ENCODE measurements around the gene ZNF430. TPM values are rescaled to one million over a fixed set of nuclear protein-coding genes. Genes with fewer than 3 reads are reported as not detected.

Gene ZNF430
- polyA plus RNA-seq, 3 donors, result 10.6 to 12.2 (median 12.0) TPM

Other genes starting within 250 kb of the ZNF430 start
- gene ZNF66, start 244.4 kb upstream of the ZNF430 start, polyA plus RNA-seq (ENCODE audit: insufficient read length in 3 of 3), result 1 to 10 TPM; 4.0 to 5.6 (median 4.7) TPM
- 10 to 100 TPM; 18.8 to 26.5 (median 19.7) TPM for gene ZNF85, start 97.4 kb upstream of the ZNF430 start, polyA plus RNA-seq (ENCODE audit: insufficient read length in 3 of 3)
- 10 to 100 TPM; 11.3 to 20.7 (median 15.0) TPM for gene ZNF714, start 61.5 kb downstream of the ZNF430 start, polyA plus RNA-seq (ENCODE audit: insufficient read length in 3 of 3)
- 10 to 100 TPM; 16.3 to 20.5 (median 20.1) TPM for gene ZNF431, start 121.4 kb downstream of the ZNF430 start, polyA plus RNA-seq (ENCODE audit: insufficient read length in 3 of 3)

Measured in right renal cortex interstitium (tissue), 3 donors.